ENCODE measurements around the gene SLC39A3. TPM values are rescaled to one million over a fixed set of nuclear protein-coding genes. Genes with fewer than 3 reads are reported as not detected.
A peak's percentile ranks its signal among the peaks of the same experiment; 100 is the strongest.

SLC39A3 gene
- total RNA-seq, 2 experiments from 2014 or later, result 20.1 to 23.2 TPM

GRCh38 chr19:2754659-2755447 lies 15.0 kb upstream of the SLC39A3 start:
- intact Hi-C loops (cut with micrococcal nuclease), result no loop called here
- no peak overlapping the region for H3K27ac Mint-ChIP-seq
- CTCF ChIA-PET, result no interaction called here
- H3K36me3 Mint-ChIP-seq (ENCODE audit: low read depth), result peaks cover 11% of the 10 kb centered on the region
- H3K27me3 Mint-ChIP-seq (ENCODE audit: low read depth), result no peaks in the 10 kb centered on the region
- DNase-seq, result no peak
- H3K4me1 Mint-ChIP-seq (ENCODE audit: low read depth), result no peaks in the 10 kb centered on the region
- no peaks in the 10 kb centered on the region for H3K9me3 Mint-ChIP-seq
- no peak overlapping the region for H3K4me3 Mint-ChIP-seq

GRCh38 chr19:2751438-2751830 lies 11.6 kb upstream of the SLC39A3 start:
- no peaks in the 10 kb centered on the region for H3K27me3 Mint-ChIP-seq (ENCODE audit: low read depth)
- CTCF ChIA-PET, result interaction anchor here (0.6 to 8.3 kb wide), 2 partner anchors 103 to 213 kb away, joined by 3 to 69 read pairs; no protein-coding TSS in a partner anchor
- peaks cover 3% of the 10 kb centered on the region for H3K36me3 Mint-ChIP-seq (ENCODE audit: low read depth)
- no peak for DNase-seq
- intact Hi-C loops (cut with micrococcal nuclease), result no loop called here
- H3K4me3 Mint-ChIP-seq, result no peak overlapping the region
- no peaks in the 10 kb centered on the region for H3K4me1 Mint-ChIP-seq (ENCODE audit: low read depth)
- no peak overlapping the region for H3K27ac Mint-ChIP-seq
- H3K9me3 Mint-ChIP-seq, result no peaks in the 10 kb centered on the region

- Mint-ChIP-seq H3K4me1 (ENCODE audit: low read depth) (no peaks in the 10 kb centered on the region), H3K9me3 (no peaks in the 10 kb centered on the region), H3K27me3 (ENCODE audit: low read depth) (no peaks in the 10 kb centered on the region), H3K4me3 (no peak overlapping the region), H3K36me3 (ENCODE audit: low read depth) (peaks cover 2% of the 10 kb centered on the region), H3K27ac (no peak overlapping the region)
- no peak for DNase-seq
- intact Hi-C loops (cut with micrococcal nuclease), result no loop called here
- CTCF ChIA-PET, result interaction anchor here (0.6 to 8.3 kb wide), 3 partner anchors 89 to 212 kb away, joined by 3 to 69 read pairs (median 7); no protein-coding TSS in a partner anchor
These were observed 11.1 kb upstream of the SLC39A3 start for GRCh38 chr19:2750808-2751437.

GRCh38 chr19:2747349-2747748 lies 7.5 kb upstream of the SLC39A3 start:
- no peaks in the 10 kb centered on the region for H3K36me3 Mint-ChIP-seq (ENCODE audit: low read depth)
- DNase-seq, result no peak
- intact Hi-C loops (cut with micrococcal nuclease), result no loop called here
- no peaks in the 10 kb centered on the region for H3K4me1 Mint-ChIP-seq (ENCODE audit: low read depth)
- no peaks in the 10 kb centered on the region for H3K27me3 Mint-ChIP-seq (ENCODE audit: low read depth)
- CTCF ChIA-PET, result interaction anchor here (8.3 kb wide), 1 partner anchor 99 kb away, joined by 69 read pairs; no protein-coding TSS in a partner anchor
- no peak overlapping the region for H3K4me3 Mint-ChIP-seq
- H3K9me3 Mint-ChIP-seq, result no peaks in the 10 kb centered on the region
- no peak overlapping the region for H3K27ac Mint-ChIP-seq

- H3K4me1 Mint-ChIP-seq (ENCODE audit: low read depth), result peaks cover 6% of the 10 kb centered on the region
- intact Hi-C loops (cut with micrococcal nuclease), result no loop called here
- no peaks in the 10 kb centered on the region for H3K36me3 Mint-ChIP-seq (ENCODE audit: low read depth)
- CTCF ChIA-PET, result no interaction called here
- no peak overlapping the region for H3K4me3 Mint-ChIP-seq
- H3K27me3 Mint-ChIP-seq (ENCODE audit: low read depth), result peaks cover 4% of the 10 kb centered on the region
- DNase-seq, result no peak
- H3K27ac Mint-ChIP-seq, result no peak overlapping the region
- no peaks in the 10 kb centered on the region for H3K9me3 Mint-ChIP-seq
These were observed 4.3 kb upstream of the SLC39A3 start for GRCh38 chr19:2744113-2744512.

GRCh38 chr19:2743099-2743498 lies 3.3 kb upstream of the SLC39A3 start:
- peaks cover 13% of the 10 kb centered on the region for H3K4me1 Mint-ChIP-seq (ENCODE audit: low read depth)
- no peak overlapping the region for H3K4me3 Mint-ChIP-seq
- intact Hi-C loops (cut with micrococcal nuclease), result no loop called here
- no peaks in the 10 kb centered on the region for H3K9me3 Mint-ChIP-seq
- no peak overlapping the region for H3K27ac Mint-ChIP-seq
- no peak for DNase-seq
- CTCF ChIA-PET, result interaction anchor here (1.0 kb wide), 1 partner anchor 95 kb away, joined by 3 read pairs; no protein-coding TSS in a partner anchor
- H3K36me3 Mint-ChIP-seq (ENCODE audit: low read depth), result peaks cover 4% of the 10 kb centered on the region
- peaks cover 4% of the 10 kb centered on the region for H3K27me3 Mint-ChIP-seq (ENCODE audit: low read depth)

GRCh38 chr19:2740314-2740656 lies 468 bp upstream of the SLC39A3 start:
- CTCF ChIA-PET, result interaction anchor here (0.7 kb wide), 1 partner anchor 412 kb away, joined by 3 read pairs; no protein-coding TSS in a partner anchor

GRCh38 chr19:2736550-2737190 lies 3.1 kb downstream of the SLC39A3 start:
- Mint-ChIP-seq H3K36me3 (ENCODE audit: low read depth) (peaks cover 20% of the 10 kb centered on the region), H3K4me1 (ENCODE audit: low read depth) (peaks cover 19% of the 10 kb centered on the region), H3K9me3 (no peaks in the 10 kb centered on the region), H3K27ac (no peak overlapping the region), H3K27me3 (ENCODE audit: low read depth) (peaks cover 4% of the 10 kb centered on the region), H3K4me3 (no peak overlapping the region)
- CTCF ChIA-PET, result interaction anchor here (1.2 kb wide), 1 partner anchor 88 kb away, joined by 3 read pairs; no protein-coding TSS in a partner anchor
- intact Hi-C loops (cut with micrococcal nuclease), result no loop called here
- DNase-seq, result no peak

More at GRCh38 chr19:2740314-2740656, 468 bp upstream of the SLC39A3 start:
- Mint-ChIP-seq H3K36me3 (ENCODE audit: low read depth) (peaks cover 17% of the 10 kb centered on the region), H3K27me3 (ENCODE audit: low read depth) (peaks cover 4% of the 10 kb centered on the region), H3K9me3 (no peaks in the 10 kb centered on the region), H3K4me1 (ENCODE audit: low read depth) (peaks cover 19% of the 10 kb centered on the region), H3K27ac (no peak overlapping the region), H3K4me3 (peak overlapping the region; percentile 89)
- no peak for DNase-seq
- intact Hi-C loops (cut with micrococcal nuclease), result loop anchor here (1.0 to 2.0 kb wide), 2 partner anchors 35 to 45 kb away; partner anchors contain the start of gene THOP1

- peaks cover 20% of the 10 kb centered on the region for H3K36me3 Mint-ChIP-seq (ENCODE audit: low read depth)
- H3K27me3 Mint-ChIP-seq (ENCODE audit: low read depth), result peaks cover 4% of the 10 kb centered on the region
- intact Hi-C loops (cut with micrococcal nuclease), result no loop called here
- H3K4me3 Mint-ChIP-seq, result no peak overlapping the region
- CTCF ChIA-PET, result interaction anchor here (1.2 kb wide), 1 partner anchor 87 kb away, joined by 3 read pairs; no protein-coding TSS in a partner anchor
- peaks cover 19% of the 10 kb centered on the region for H3K4me1 Mint-ChIP-seq (ENCODE audit: low read depth)
- no peaks in the 10 kb centered on the region for H3K9me3 Mint-ChIP-seq
- no peak for DNase-seq
- no peak overlapping the region for H3K27ac Mint-ChIP-seq
These were observed 4.4 kb downstream of the SLC39A3 start for GRCh38 chr19:2735374-2735773.

- Mint-ChIP-seq H3K4me1 (ENCODE audit: low read depth) (peaks cover 17% of the 10 kb centered on the region), H3K36me3 (ENCODE audit: low read depth) (peaks cover 20% of the 10 kb centered on the region), H3K27ac (no peak overlapping the region), H3K27me3 (ENCODE audit: low read depth) (no peaks in the 10 kb centered on the region), H3K9me3 (no peaks in the 10 kb centered on the region), H3K4me3 (no peak overlapping the region)
- no peak for DNase-seq
- intact Hi-C loops (cut with micrococcal nuclease), result no loop called here
- CTCF ChIA-PET, result no interaction called here
These were observed 5.1 kb downstream of the SLC39A3 start for GRCh38 chr19:2734589-2735288.

- no peak for DNase-seq
- Mint-ChIP-seq H3K4me3 (no peak overlapping the region), H3K27me3 (ENCODE audit: low read depth) (no peaks in the 10 kb centered on the region), H3K9me3 (no peaks in the 10 kb centered on the region), H3K36me3 (ENCODE audit: low read depth) (peaks cover 20% of the 10 kb centered on the region), H3K4me1 (ENCODE audit: low read depth) (peaks cover 13% of the 10 kb centered on the region), H3K27ac (no peak overlapping the region)
- CTCF ChIA-PET, result no interaction called here
- intact Hi-C loops (cut with micrococcal nuclease), result no loop called here
These were observed 5.8 kb downstream of the SLC39A3 start for GRCh38 chr19:2733930-2734588.

All from activated naive CD4-positive, alpha-beta T cell treated with anti-CD3 and anti-CD28 coated beads for 36 hours (primary cell).